ENCODE results near the gene HEMGN.

Gene HEMGN

GRCh38 chr9:97944612-97945011 lies 6.6 kb upstream of the HEMGN start:
- no peak overlapping the region for H3K27ac ChIP-seq
- TF ChIP-seq ZFX (IDR thresholded peaks at IDR 0.05) (no peak), CTCF (conservative IDR thresholded peaks at IDR 0.05) (no peak)

DNA sequence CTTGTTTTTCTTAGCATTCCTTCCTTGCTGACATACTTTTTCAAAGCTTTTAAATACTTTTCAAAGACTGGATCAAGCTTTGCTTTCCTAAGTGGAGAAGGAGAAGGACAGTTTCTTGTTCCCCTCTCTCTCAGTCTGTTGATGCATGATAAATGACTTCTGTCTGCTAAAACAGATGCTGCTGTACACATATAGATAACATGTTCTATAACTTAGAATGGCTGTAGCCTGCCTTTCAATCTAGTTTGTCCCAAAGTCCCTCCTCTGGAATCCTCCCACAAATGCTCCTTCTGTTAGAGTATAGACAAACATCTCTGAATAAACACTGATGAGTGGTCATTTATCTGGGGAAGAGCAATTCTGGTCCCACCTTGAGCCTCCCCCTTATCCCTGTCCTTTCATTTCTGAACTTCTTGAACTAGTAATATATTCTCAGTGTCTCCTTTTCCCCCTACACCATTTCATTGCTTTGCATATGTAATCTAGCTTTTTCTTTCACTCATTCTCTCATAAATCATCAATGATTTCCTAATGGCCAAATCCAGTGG lies 5.4 kb upstream of the HEMGN start:
- H3K27ac ChIP-seq, result no peak overlapping the region
- TF ChIP-seq ZFX (IDR thresholded peaks at IDR 0.05), result no peak
- TF ChIP-seq CTCF (conservative IDR thresholded peaks at IDR 0.05), result no peak

DNA sequence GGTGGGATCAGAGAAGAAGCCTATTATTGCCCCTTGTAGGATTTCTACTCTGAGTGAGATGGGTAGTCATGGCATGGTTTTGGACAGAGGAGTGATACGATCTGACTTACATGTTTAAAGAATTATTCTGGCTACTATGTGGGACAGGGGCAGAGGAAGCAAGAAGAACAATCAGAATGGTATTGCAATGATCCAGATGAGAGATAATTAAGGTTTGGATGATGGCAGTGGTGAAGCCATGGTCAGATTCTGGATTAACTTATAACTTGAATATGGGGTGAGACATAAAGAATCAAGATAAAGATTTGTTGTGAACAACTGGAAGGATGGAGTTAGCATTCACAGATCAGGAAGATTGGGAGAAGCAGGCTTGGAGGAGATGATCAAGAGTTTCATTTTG lies 3.4 kb upstream of the HEMGN start:
- TF ChIP-seq ZFX (IDR thresholded peaks at IDR 0.05) (no peak), CTCF (conservative IDR thresholded peaks at IDR 0.05) (no peak)
- no peak overlapping the region for H3K27ac ChIP-seq

DNA sequence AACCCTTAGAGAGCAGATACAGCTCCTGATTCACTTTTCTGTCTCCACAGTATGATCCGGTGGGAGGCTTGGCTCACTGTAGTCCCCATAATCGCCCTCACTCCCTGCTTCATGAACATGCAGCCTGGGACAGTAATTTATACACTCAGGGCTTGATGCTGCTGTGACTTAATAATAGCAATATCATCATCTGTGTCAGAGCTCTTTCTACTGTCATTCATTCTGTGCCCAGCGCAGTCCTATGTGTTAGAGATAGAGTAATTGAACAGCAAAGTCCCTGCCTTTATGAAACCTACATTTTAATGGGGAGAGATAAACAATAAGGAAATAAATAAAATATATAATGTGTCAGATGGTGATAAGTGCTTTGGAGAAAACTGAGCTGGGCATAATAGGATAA lies 2.8 kb upstream of the HEMGN start:
- TF ChIP-seq CTCF (conservative IDR thresholded peaks at IDR 0.05), result no peak
- no peak for TF ChIP-seq ZFX (IDR thresholded peaks at IDR 0.05)
- no peak overlapping the region for H3K27ac ChIP-seq

DNA sequence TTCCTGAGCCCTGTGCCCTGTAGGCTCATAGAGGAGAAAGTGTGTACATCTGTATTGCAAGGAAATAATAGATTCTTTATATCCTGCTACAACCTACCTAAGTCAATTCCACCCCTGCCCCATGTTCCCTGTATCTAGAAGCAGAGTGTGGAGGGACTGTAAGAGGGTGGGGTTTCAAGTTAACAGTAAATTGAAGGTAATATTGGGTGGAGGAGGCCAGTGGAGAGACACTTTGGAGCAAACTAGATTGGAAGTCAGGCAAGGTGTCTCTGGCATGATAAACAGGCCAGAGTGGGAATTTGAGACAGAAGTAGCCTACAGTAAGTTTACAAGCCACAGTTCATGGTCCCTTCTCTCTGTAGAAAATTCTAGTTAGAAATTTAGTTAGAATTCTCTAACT lies 2.3 kb upstream of the HEMGN start:
- no peak for TF ChIP-seq ZFX (IDR thresholded peaks at IDR 0.05)
- TF ChIP-seq CTCF (conservative IDR thresholded peaks at IDR 0.05), result no peak
- H3K27ac ChIP-seq, result no peak overlapping the region

DNA sequence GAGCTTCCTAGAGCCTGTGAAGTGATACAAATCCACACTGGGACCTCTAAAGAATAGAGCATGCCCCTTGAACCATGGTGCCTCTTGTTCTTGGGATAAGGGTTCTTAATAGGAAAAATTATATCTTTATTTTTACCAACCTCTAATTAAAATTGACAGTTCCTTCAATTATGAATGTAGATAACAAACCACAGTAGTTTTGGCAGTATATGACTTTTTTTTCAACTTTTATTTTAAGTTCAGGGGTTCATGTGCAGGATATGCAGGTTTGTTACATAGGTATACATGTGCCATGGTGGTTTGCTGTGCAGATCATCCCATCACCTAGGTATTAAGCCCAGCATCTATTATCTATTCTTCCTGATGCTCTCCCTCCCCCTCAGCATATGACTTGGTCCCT lies 974 bp downstream of the HEMGN start:
- H3K27ac ChIP-seq, result no peak overlapping the region

GRCh38 chr9:97935276-97935675 lies 2.7 kb downstream of the HEMGN start:
- H3K27ac ChIP-seq, result no peak overlapping the region

More for the DNA sequence above, 974 bp downstream of the HEMGN start:
- TF ChIP-seq CTCF (conservative IDR thresholded peaks at IDR 0.05) (no peak), ZFX (IDR thresholded peaks at IDR 0.05) (no peak)

More at GRCh38 chr9:97935276-97935675, 2.7 kb downstream of the HEMGN start:
- TF ChIP-seq CTCF (conservative IDR thresholded peaks at IDR 0.05), result no peak
- TF ChIP-seq ZFX (IDR thresholded peaks at IDR 0.05), result no peak
